Measurements from ENCODE around the gene CHAT.

CHAT gene

GRCh38 chr10:49688920-49689319, 75.1 kb downstream of the CHAT start:
- DNase-seq (ENCODE audit: low read depth) = no peak

- no peak for DNase-seq (ENCODE audit: low read depth)
Observed at GRCh38 chr10:49689882-49690510, 76.2 kb downstream of the CHAT start.

DNA sequence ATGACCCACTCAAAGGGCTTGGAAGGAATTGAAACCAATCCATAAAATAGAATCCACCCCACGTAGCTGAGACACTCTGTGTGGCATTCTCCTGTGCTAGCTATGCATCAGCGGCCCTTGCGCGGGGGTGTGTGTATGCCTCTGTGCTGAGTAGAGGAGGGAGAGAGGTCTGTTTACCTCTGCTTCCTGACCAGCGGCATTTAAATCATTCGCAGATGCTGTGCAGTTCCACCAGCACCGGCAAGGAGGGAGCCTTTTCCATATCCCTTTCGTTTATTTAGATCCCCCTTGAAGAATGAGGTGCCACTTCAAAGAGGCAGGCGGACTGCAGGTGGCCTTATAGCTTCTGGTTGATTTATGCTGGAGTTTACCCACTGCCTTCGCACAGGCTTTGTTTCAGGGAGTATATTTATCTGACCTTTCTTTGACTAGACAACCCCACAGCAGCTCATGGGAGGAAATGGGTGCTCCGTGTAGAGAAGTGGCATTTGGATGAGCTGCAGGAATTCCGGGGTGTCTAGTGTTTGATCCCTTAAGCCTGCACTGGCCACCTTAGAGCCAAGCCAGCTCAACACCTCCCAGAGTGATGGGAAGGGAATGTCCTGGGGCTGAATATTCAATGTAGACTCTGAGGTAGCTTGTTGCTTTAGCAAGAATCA, 77.0 kb downstream of the CHAT start:
- DNase-seq (ENCODE audit: low read depth) = no peak

DNA sequence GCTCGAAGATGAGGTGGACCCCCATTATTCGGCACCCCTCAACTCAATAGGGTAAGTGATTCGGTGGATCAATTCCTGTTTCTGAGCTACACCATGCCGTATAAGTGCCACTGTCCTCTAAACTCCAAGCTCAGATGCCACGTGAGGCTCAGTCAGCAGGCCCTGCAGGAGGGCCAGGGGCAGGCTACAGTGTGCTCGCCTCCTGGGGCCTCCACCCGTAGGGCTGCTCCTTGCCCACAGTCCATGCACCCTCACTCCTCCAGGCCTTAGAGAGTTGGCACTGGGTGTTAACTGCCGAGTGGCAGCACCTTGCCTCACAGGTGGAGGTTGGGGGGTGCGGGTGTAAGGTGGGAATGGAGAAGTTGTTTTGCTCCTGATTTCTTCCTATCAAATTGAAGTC, 77.8 kb downstream of the CHAT start:
- DNase-seq (ENCODE audit: low read depth) = no peak

DNA sequence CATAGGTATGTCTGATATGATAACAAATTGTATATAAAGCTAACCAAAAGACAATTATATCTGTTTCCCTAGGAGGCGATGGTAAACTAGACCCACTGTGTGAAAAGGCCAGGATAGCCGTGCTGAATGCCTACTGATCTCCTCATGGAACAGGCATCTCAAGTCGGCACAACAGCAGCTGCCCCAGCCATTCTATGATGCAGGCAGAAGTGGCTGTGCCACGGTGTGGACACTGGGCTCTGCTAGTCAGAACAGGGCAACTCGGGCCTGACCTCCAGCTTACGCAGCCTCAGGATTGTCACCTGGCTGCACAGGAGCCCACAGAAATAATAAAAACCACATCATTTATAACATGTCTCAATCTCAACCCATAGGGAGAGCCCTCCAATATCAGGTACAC, 80.6 kb downstream of the CHAT start:
- no peak for DNase-seq (ENCODE audit: low read depth)

GRCh38 chr10:49696311-49696710, 82.5 kb downstream of the CHAT start:
- no peak for DNase-seq (ENCODE audit: low read depth)

GRCh38 chr10:49698679-49699078, 84.8 kb downstream of the CHAT start:
- no peak for DNase-seq (ENCODE audit: low read depth)

DNA sequence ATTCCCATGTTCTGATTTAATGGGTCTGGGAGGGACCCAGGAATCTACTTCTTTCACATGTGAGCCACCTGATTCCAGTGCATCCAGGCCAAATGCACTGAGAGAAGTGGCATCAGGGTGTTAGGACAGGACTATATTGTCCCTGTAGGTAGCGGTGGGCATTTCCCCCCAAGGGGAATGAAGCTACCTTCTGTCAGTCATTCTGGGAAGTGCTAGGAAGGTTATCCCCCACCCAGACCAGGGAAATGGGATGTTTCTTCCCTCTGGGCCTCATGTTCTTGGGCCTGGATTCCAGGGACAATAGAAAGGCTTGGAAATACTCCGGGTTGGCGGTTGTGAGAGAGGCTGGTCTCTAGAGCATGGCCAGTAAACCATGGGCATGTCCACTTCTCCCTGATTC, 86.4 kb downstream of the CHAT start:
- no peak for DNase-seq (ENCODE audit: low read depth)

DNA sequence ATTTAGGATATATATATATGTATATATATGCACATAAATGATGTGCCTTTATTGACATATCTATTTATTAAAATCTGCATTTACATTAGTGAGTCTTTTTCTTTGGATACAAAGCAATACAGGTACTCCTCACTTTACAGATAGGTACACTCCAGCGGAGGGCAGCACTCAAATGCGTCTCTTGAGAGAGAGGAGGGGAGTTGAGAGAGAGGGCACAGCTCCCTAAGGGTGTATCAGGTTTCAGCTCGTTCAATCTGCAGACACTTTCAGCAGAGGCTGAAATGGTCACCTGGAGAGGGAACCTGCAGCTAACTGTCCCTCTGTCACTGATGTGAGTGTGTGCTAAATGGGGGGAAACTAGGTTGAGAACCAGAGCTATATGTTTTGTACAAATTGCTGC, 87.2 kb downstream of the CHAT start:
- DNase-seq (ENCODE audit: low read depth) = no peak

- DNase-seq (ENCODE audit: low read depth) = no peak
Observed at GRCh38 chr10:49707585-49707984, 93.7 kb downstream of the CHAT start.

GRCh38 chr10:49709934-49710333, 96.1 kb downstream of the CHAT start:
- no peak for DNase-seq (ENCODE audit: low read depth)

DNA sequence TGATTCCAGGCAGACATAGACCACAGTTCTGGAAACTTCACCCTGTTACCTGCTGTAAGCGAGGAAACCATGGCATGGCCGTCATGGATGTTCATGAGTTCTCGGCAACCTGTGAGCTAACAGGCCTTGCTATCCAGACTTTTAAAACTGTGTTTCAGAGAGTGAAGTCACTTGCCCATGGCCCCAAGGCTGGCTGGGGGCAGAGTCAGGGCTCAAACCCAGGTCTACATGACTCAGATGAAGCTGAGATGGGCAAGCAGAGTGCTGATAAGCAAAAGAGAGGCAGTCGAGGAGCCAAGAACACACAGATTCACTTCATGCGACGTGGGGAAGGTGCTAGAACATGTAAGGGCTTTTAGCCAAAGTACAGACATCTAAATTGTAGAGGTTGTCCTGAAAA, 97.1 kb downstream of the CHAT start:
- no peak for DNase-seq (ENCODE audit: low read depth)

DNA sequence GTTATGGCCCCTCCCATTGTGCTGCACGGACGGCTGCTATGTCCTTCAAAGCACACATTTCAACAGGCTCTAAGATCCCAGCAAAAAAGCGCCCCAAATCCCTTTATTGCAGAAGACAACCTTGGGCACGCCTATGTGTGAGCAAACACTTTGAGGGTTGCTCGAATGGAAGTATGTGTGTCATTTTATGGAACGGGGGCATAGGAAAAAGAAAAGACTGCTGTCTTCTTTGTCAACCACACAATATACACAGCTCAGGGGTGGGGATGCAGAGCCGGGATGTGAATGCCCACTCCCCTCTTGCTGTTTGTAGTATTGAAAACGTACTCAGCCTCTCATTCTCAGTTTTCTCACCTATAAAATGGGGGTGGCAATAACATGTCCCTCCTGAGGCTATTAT, 97.6 kb downstream of the CHAT start:
- DNase-seq (ENCODE audit: low read depth) = no peak

DNA sequence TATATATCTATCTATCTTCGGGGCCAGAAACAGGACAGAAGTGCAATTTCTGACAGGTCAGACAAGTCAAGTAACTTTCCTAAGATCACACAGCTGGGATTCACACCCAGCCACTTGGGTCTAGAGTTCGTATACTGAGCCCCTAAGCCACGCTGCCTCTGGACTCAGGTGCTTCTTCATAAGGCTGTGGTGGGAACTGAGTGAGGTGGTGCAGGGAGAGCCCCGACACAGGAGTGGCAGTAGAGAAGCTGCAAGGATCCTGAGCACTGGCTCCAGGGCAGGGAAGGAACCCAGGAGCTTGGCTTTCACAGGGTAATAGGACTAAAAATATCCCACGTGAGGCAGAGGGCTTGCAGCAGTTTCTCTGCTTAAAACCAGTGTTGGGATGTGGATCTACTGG, 99.4 kb downstream of the CHAT start:
- no peak for DNase-seq (ENCODE audit: low read depth)
